Prostate gland (tissue), 2 donors: ENCODE data around the gene MPL.

Experiments used
- POLR2A ChIP-seq: fragments of 450-650 bp; IDR thresholded peaks from one replicate; pipeline ENCODE4 v1.6.1; 2016; ENCODE audit warnings: antibody characterized with exemption, mild to moderate bottlenecking
- POLR2AphosphoS5 ChIP-seq: sonication (generic); formaldehyde crosslinking; IDR thresholded peaks from one replicate; pipeline ENCODE4 v1.6.1; 2017; ENCODE audit warnings: antibody characterized with exemption
- TF ChIP-seq, protein P1 (sequence below), 4 experiments: fragments of 200-600 bp in 2 of 4; fragments of 450-650 bp in 2 of 4; sonication (generic) in 2 of 4; IDR thresholded peaks; 1 replicate in 3 of 4; 2 replicates in 1 of 4; pipeline ENCODE4 v1.5.1; 2016 to 2019; ENCODE audit warnings: antibody characterized with exemption in 4 of 4, mild to moderate bottlenecking in 2 of 4, moderate library complexity in 2 of 4

- TF ChIP-seq POLR2A: no peak
- TF ChIP-seq, protein P1, sequence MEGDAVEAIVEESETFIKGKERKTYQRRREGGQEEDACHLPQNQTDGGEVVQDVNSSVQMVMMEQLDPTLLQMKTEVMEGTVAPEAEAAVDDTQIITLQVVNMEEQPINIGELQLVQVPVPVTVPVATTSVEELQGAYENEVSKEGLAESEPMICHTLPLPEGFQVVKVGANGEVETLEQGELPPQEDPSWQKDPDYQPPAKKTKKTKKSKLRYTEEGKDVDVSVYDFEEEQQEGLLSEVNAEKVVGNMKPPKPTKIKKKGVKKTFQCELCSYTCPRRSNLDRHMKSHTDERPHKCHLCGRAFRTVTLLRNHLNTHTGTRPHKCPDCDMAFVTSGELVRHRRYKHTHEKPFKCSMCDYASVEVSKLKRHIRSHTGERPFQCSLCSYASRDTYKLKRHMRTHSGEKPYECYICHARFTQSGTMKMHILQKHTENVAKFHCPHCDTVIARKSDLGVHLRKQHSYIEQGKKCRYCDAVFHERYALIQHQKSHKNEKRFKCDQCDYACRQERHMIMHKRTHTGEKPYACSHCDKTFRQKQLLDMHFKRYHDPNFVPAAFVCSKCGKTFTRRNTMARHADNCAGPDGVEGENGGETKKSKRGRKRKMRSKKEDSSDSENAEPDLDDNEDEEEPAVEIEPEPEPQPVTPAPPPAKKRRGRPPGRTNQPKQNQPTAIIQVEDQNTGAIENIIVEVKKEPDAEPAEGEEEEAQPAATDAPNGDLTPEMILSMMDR (IDR thresholded peaks at IDR 0.05): no peak
- no peak for TF ChIP-seq POLR2AphosphoS5
These were observed 30.0 kb upstream of the MPL start for GRCh38 chr1:43307458-43308158.
